Urinary bladder (tissue), 4 donors: ENCODE measurements around the gene GYG2. TPM values are rescaled to one million over a fixed set of nuclear protein-coding genes. Genes with fewer than 3 reads are reported as not detected.
"Not testable (repeated sequence)": the region's sequence is repeated elsewhere in the genome, so short reads cannot be mapped to it uniquely, and the experiment has no call there.

ENCODE experiments used
- DNase-seq: peaks from one replicate; pipeline ENCODE4 v3.0.0-alpha.2; 2015; ENCODE audit errors: extremely low spot score
- H3K27ac ChIP-seq: one replicate; pipeline ENCODE4 v1.5.1; 2013; ENCODE audit warnings: low read depth, mild to moderate bottlenecking, moderate library complexity
- H3K36me3 ChIP-seq: one replicate; pipeline ENCODE4 v1.6.1; 2013; ENCODE audit warnings: mild to moderate bottlenecking, moderate library complexity; ENCODE audit not compliant: insufficient read depth
- H3K4me1 ChIP-seq: one replicate; pipeline ENCODE4 v1.6.1; 2013; ENCODE audit warnings: mild to moderate bottlenecking, moderate library complexity; ENCODE audit not compliant: insufficient read depth
- H3K4me3 ChIP-seq: one replicate; pipeline ENCODE4 v1.5.1; 2013; ENCODE audit warnings: low read depth, low read length
- WGBS: extraction: QIAGEN DNeasy Blood & Tissue Kit; methylation state at CpG from one replicate; pipeline ENCODE4 v1.1.7; 2013; 5-methylcytosine and 5-hydroxymethylcytosine counted together
- polyA plus RNA-seq: library from polyadenylated mRNA; stranded (reverse); fragments of 200-250 nt; gene quantifications from one replicate; pipeline ENCODE4 v1.2.3, GENCODE V29; 2013
- total RNA-seq: library from RNA; depleted of rRNA; stranded (reverse); fragments of >200 nt; gene quantifications from one replicate; pipeline ENCODE4 v1.2.3, GENCODE V29; 2014
- donor health status: healthy with polysubstance abuse.
- donor health status: healthy.

Gene GYG2
- total and polyA plus RNA-seq, 2 donors, result 5.8 to 10.3 TPM

DNA sequence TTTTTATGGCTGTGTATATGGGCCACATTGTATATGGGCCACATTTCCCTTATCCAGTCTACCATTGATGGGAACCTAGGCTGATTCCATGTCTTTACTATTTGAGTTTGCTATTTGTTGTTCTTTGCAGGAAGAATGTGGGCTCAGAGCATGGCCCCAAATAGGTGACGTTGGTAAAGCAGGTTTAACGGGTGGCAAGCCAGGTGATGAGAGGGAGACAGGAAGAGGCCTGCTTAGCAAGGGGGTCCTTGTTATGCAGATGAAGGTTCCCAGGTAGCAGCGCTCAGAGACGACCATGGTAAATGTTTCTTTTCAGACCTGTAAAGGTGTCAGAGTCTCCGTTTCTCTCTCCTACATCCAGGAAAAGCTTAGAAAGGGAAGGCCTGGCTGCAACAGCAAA is 28.8 kb upstream of the GYG2 start:
- H3K27ac ChIP-seq, H3K4me3 ChIP-seq, H3K4me1 ChIP-seq, DNase-seq, H3K36me3 ChIP-seq: not testable (repeated sequence)
- 86% methylated on average over 5 of the region's 5 CpGs for WGBS

DNA sequence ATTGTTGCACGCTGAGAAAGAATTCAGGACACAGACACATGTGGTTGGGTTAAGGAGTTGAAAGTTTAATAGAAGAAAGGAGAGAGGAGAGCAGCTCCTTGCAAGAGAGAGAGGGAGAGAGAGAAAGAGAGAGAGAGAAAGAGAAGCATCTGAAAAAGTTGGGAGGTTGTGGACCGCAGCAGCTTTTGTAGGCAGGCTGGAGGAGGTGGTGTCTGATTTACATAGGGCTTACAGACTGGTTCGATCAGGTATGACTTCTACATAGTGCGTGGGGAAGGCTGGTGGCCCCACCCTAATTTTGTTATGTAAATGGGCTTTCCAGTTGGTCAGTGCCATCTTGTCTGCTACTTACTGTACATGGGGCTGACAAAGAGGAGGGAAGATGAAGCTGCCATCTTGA is 27.5 kb upstream of the GYG2 start:
- Histone ChIP-seq H3K27ac (no peak overlapping the region), H3K4me3 (no peak overlapping the region), H3K36me3 (no peaks in the 10 kb centered on the region), H3K4me1 (no peaks in the 10 kb centered on the region)
- DNase-seq, result no peak
- 96% methylated on average over 4 of the region's 4 CpGs for WGBS

- not testable (repeated sequence) for DNase-seq, H3K4me1 ChIP-seq, H3K4me3 ChIP-seq, H3K36me3 ChIP-seq
- WGBS, result 37% methylated on average over 18 of the region's 18 CpGs
- peak overlapping the region; percentile 23 for H3K27ac ChIP-seq
Observed at GRCh38 chrX:2802376-2803090, 26.2 kb upstream of the GYG2 start.

- H3K4me3 ChIP-seq, H3K36me3 ChIP-seq, H3K4me1 ChIP-seq, H3K27ac ChIP-seq, DNase-seq: not testable (repeated sequence)
- 72% methylated on average over 8 of the region's 8 CpGs for WGBS
Observed at GRCh38 chrX:2803486-2803885, 25.2 kb upstream of the GYG2 start.

DNA sequence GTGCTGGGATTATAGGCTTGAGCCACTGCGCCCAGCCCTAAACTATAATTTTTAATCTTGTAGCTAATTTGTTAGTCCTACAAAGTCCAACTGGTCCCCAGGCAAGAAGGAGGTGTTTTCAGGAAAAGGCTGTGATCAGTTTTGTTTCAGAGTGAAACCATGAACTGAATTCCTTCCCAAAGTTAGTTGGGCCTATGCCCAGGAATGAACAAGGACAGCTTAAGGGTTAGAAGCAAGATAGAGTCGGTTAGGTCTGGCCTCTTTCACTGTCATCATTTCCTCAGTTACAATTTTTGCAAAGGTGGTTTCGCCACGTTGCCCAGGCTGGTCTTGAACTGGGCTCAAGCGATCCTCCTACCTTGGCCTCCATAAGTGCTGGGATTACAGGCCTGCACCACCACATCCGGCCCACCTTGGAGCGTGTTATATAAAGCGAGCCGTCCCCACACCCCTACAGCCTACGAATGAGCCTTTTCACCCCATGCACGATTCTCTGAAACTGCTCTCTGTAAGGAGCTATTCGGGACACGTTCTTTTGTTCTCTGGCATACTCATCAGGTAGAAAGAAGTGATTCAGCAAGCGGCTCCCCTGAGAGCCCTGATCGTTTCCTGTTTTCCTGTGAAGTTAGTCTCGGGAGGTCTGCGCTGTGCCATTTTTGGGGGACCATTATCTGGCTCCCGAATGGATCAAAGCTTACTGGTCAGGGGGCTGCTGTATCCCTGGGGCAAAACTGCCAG is 24.5 kb upstream of the GYG2 start:
- not testable (repeated sequence) for H3K36me3 ChIP-seq, H3K4me3 ChIP-seq, H3K4me1 ChIP-seq, DNase-seq
- peak overlapping the region; percentile 38 for H3K27ac ChIP-seq
- WGBS, result 55% methylated on average over 18 of the region's 18 CpGs

DNA sequence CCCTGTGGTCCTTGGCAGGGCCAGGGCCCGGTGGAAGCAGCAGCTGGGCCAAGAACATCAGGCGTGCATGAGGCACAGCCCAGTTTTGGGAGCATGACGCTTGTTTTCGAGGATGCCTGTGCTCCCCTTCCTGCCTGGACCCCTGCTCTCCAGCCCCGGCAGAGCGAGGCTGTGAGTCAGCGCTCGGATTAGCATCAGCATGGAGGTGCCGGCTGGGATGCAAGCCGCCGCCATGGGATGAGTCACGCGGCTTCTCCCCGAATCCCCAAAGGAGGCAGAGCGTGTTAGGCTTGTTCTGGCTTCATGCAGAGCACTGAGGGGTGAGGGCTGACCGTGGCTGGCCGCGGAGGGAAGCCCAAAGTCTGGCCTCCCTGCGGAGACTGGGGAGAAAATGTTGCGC is 23.9 kb upstream of the GYG2 start:
- not testable (repeated sequence) for H3K4me1 ChIP-seq, H3K36me3 ChIP-seq, DNase-seq, H3K4me3 ChIP-seq
- 51% methylated on average over 20 of the region's 20 CpGs for WGBS
- peak overlapping the region; percentile 38 for H3K27ac ChIP-seq

DNA sequence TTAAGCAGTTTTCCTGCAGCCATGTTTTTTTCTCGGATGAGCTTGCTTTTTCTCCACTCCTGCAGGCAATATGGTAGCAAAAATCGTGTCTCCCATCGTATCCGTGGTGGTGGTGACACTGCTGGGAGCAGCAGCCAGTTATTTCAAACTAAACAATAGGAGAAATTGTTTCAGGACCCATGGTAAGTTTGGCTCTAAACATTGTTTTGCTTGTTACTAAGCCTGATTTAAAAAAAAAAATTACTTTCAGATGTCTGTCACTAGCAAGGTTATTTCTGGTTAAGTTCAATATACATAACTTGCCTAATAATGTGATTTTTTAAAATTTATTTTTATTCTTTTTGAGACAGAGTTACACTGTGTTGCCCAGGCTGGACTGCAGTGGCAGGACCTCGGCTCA is 17.5 kb upstream of the GYG2 start:
- Histone ChIP-seq H3K4me1 (no peaks in the 10 kb centered on the region), H3K27ac (no peak overlapping the region), H3K36me3 (no peaks in the 10 kb centered on the region), H3K4me3 (no peak overlapping the region)
- DNase-seq, result no peak
- WGBS, result 75% methylated on average over 5 of the region's 5 CpGs

DNA sequence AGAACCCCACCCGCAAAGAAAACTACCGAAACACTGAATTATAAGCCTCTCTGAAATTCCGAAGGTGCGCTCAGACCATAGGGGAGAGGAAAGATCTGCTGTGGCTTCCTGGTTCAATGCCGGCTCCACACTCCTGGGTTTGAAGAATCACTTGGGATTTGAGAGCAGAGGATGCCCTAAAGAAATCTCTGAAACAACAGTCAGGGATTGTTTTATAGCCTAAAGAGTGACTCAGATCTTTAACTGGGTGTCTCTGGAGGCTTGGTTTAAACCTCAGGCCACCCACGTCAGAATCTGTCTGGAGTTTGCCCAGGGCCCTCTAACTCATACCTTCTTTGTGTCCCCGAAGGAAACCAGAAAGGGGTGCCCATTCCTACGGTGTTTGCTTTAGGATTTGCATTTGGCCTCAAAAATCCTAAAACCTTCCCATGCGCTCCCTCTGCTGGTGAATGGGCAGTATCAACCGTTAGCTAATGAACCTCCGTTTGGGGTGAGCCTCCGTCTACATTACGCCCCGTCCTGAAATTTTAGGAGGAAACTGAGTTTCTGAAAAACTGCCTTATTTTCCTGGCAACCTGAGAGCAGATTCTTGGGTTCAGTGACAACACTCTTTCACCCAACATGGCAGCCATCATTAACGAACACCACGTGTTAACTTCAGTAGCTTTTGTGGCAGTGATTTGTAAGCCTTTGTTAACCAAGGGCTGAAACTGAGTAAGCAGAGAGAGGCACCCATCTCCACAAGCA is 16.4 kb upstream of the GYG2 start:
- not testable (repeated sequence) for H3K27ac ChIP-seq, H3K4me3 ChIP-seq, H3K4me1 ChIP-seq, H3K36me3 ChIP-seq, DNase-seq
- 22% methylated on average over 15 of the region's 16 CpGs for WGBS

GRCh38 chrX:2817036-2817435 is 11.7 kb upstream of the GYG2 start:
- Histone ChIP-seq H3K36me3 (no peaks in the 10 kb centered on the region), H3K4me3 (no peak overlapping the region), H3K4me1 (no peaks in the 10 kb centered on the region), H3K27ac (no peak overlapping the region)
- no peak for DNase-seq
- 79% methylated on average over 2 of the region's 2 CpGs for WGBS

DNA sequence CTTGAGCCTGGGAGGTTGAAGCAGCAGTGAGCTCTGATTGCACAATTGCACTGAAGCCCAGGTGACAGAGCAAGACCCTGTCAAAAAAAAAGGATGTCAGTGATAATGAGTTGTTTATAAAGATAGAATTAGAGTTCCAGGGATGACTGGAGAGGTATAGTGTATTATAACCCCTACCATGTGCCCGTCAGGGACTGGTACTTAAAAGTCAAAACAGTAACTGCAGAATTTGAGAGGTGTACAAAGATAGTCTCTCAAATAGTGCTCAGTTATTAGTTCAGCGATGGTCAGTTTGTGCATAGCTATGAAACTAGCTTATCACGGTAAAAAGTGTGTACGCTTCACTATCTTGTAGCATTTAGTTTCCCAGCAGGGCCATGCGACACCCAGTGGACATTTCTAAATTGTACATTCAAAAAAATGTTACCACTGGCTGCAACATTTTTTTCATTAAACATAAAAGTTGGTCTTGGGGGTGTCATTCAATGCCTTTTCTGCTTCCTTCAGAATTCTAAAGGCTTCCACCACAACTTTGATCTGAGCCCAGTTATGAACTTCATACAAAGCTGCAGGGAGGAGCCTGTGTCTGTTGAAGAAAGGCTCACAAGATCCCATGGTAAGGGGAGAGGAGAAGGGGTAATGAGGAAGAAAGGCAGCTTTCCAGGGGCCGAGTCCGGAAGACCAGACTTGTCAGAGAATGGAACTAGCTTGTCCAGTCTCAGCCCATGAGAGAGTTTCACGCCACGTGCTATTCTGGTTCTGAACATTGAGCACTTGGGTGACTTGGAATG is 9.2 kb upstream of the GYG2 start:
- DNase-seq, result no peak
- Histone ChIP-seq H3K36me3 (no peaks in the 10 kb centered on the region), H3K4me3 (no peak overlapping the region), H3K4me1 (no peaks in the 10 kb centered on the region), H3K27ac (no peak overlapping the region)
- WGBS, result 53% methylated on average over 9 of the region's 9 CpGs

- H3K4me3 ChIP-seq, result no peak overlapping the region
- WGBS, result 63% methylated on average over 8 of the region's 8 CpGs
- H3K27ac ChIP-seq, result no peak overlapping the region
- H3K4me1 ChIP-seq, result no peaks in the 10 kb centered on the region
- no peaks in the 10 kb centered on the region for H3K36me3 ChIP-seq
- no peak for DNase-seq
Observed at GRCh38 chrX:2820136-2820771, 8.5 kb upstream of the GYG2 start.

DNA sequence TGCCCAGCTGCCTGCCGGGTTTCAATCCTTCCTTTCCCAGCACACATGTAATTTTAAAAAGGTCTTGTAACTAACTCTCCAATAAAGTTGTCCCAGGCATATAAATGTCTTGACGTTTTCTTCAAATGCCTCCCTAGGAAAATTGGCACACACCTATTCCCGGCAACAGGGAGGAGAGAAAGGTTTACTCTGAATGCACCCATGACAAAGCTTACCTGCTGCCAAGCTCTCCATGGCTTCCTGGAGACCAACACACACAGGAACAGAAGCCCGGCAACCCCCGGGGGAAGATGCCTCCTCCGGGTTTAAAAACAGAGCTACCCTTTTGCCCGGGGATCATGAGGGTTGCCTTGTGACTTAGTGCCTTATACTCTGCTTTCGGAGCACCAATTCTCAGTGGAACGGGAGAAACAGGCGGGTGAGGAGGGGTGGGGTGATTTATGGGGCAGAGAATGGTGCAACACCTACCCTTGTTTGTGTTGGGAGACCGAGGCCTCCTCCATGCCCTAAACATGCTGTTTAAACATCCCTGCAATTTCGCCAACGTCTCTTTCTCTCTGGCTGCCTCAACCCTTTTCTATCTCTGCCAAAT is 4.8 kb upstream of the GYG2 start:
- no peak overlapping the region for H3K27ac ChIP-seq
- 34% methylated on average over 13 of the region's 13 CpGs for WGBS

GRCh38 chrX:2824886-2825285 is 3.8 kb upstream of the GYG2 start:
- Histone ChIP-seq H3K27ac (no peak overlapping the region), H3K36me3 (no peaks in the 10 kb centered on the region), H3K4me1 (no peaks in the 10 kb centered on the region), H3K4me3 (no peak overlapping the region)
- DNase-seq, result no peak

More for the DNA sequence above, 4.8 kb upstream of the GYG2 start:
- no peaks in the 10 kb centered on the region for H3K36me3 ChIP-seq
- no peaks in the 10 kb centered on the region for H3K4me1 ChIP-seq
- no peak overlapping the region for H3K4me3 ChIP-seq
- no peak for DNase-seq
